A549 (cell line): ENCODE data around the gene GPM6B.
"Not testable (repeated sequence)": the region's sequence is repeated elsewhere in the genome, so short reads cannot be mapped to it uniquely, and the experiment has no call there.

Source experiments
- CHD2 ChIP-seq: fragments of 150-350 bp; IDR thresholded peaks from 2 replicates; pipeline ENCODE4 v1.6.1; 2014; ENCODE audit warnings: low read length; ENCODE audit not compliant: partially characterized antibody
- CTCF ChIP-seq: fragments of >200 bp; sonication (Bioruptor Twin); formaldehyde crosslinking; IDR thresholded peaks from 3 replicates; pipeline ENCODE4 v1.5.1; 2016
- KDM1A ChIP-seq: fragments of 200-600 bp; sonication (generic); IDR thresholded peaks from 2 replicates; pipeline ENCODE4 v1.6.1; 2016; ENCODE audit warnings: low read depth, mild to moderate bottlenecking

GRCh38 chrX:13724878-13725277 lies 92.0 kb downstream of the GPM6B start:
- not testable (repeated sequence) for TF ChIP-seq CHD2, CTCF, KDM1A
